Right lobe of liver (tissue), 4 donors: ENCODE results near the gene RABL6.

Source experiments
- POLR2A ChIP-seq: fragments of 450-650 bp; IDR thresholded peaks from one replicate; pipeline ENCODE4 v1.6.1; 2017; ENCODE audit warnings: antibody characterized with exemption, mild to moderate bottlenecking
- TF ChIP-seq, protein P1 (sequence below), 4 donors: fragments of 200-600 bp in 3 of 4; fragments of 450-650 bp in 1 of 4; IDR thresholded peaks; one replicate each; pipeline versions ENCODE4 v1.5.1 to v1.8.0; 2016 to 2022; ENCODE audit warnings: antibody characterized with exemption in 4 of 4, mild to moderate bottlenecking in 2 of 4
- donor health status: DM: no; HTN: no; CAD: no.
- donor health status: DM: no; HTN: no; CAD: no.
- donor health status: DM: no; HTN: yes; CAD: no.

DNA sequence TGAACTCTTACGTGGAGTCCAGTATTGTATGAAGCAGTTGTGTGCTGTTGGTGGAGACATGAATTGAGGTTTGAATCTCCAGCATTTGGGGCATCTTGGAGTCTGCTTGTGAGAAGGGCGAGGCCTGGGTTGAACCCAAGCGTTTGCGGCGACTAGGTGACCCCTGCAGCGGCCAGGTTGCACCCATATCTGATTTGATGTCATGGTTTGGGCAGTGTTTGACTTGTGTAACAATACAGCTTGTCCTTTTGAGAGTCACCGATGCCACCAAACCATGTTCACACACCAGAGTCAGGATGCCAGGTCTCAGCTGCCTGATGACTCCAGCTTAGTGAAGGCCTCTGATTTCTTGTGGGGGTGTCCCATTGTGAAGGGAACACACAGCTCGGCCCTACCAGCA is 80.7 kb downstream of the RABL6 start:
- TF ChIP-seq, protein P1, sequence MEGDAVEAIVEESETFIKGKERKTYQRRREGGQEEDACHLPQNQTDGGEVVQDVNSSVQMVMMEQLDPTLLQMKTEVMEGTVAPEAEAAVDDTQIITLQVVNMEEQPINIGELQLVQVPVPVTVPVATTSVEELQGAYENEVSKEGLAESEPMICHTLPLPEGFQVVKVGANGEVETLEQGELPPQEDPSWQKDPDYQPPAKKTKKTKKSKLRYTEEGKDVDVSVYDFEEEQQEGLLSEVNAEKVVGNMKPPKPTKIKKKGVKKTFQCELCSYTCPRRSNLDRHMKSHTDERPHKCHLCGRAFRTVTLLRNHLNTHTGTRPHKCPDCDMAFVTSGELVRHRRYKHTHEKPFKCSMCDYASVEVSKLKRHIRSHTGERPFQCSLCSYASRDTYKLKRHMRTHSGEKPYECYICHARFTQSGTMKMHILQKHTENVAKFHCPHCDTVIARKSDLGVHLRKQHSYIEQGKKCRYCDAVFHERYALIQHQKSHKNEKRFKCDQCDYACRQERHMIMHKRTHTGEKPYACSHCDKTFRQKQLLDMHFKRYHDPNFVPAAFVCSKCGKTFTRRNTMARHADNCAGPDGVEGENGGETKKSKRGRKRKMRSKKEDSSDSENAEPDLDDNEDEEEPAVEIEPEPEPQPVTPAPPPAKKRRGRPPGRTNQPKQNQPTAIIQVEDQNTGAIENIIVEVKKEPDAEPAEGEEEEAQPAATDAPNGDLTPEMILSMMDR (IDR thresholded peaks at IDR 0.05): no peak
- no peak for TF ChIP-seq POLR2A
